GM18502 (cell line): ENCODE results near the gene RSPH1.
"Not testable (repeated sequence)": the region's sequence is repeated elsewhere in the genome, so short reads cannot be mapped to it uniquely, and the experiment has no call there.

ENCODE experiments used
- ATAC-seq: cut with Tn5 transposase; IDR thresholded peaks from one replicate; pipeline ENCODE4 v1.9.1; 2021; ENCODE audit warnings: mild to moderate bottlenecking; ENCODE audit not compliant: unreplicated experiment, poor library complexity

RSPH1 gene

GRCh38 chr21:42489991-42490390 lies 6.0 kb downstream of the RSPH1 start:
- no peak for ATAC-seq

- no peak for ATAC-seq
Observed at GRCh38 chr21:42489006-42489563, 6.9 kb downstream of the RSPH1 start.

- ATAC-seq = no peak
Observed at GRCh38 chr21:42486531-42486930, 9.5 kb downstream of the RSPH1 start.

GRCh38 chr21:42486072-42486471 lies 10.0 kb downstream of the RSPH1 start:
- no peak for ATAC-seq

- no peak for ATAC-seq
Observed at GRCh38 chr21:42484966-42485365, 11.1 kb downstream of the RSPH1 start.

GRCh38 chr21:42481169-42481568 lies 14.9 kb downstream of the RSPH1 start:
- no peak for ATAC-seq

GRCh38 chr21:42480736-42481135 lies 15.3 kb downstream of the RSPH1 start:
- ATAC-seq = no peak

- ATAC-seq = no peak
Observed at GRCh38 chr21:42479582-42479981, 16.4 kb downstream of the RSPH1 start.

- ATAC-seq = no peak
Observed at GRCh38 chr21:42478504-42478903, 17.5 kb downstream of the RSPH1 start.

GRCh38 chr21:42476388-42477331 lies 19.4 kb downstream of the RSPH1 start:
- ATAC-seq = no peak

- no peak for ATAC-seq
Observed at GRCh38 chr21:42475526-42476387, 20.3 kb downstream of the RSPH1 start.

- no peak for ATAC-seq
Observed at GRCh38 chr21:42475036-42475435, 21.0 kb downstream of the RSPH1 start.

- ATAC-seq = peak; percentile 69
Observed at GRCh38 chr21:42474043-42474831, 21.8 kb downstream of the RSPH1 start.

GRCh38 chr21:42473498-42474042 lies 22.5 kb downstream of the RSPH1 start:
- no peak for ATAC-seq

- no peak for ATAC-seq
Observed at GRCh38 chr21:42472521-42472920, 23.5 kb downstream of the RSPH1 start.

GRCh38 chr21:42471716-42472330 lies 24.2 kb downstream of the RSPH1 start:
- no peak for ATAC-seq

GRCh38 chr21:42471206-42471605 lies 24.8 kb downstream of the RSPH1 start:
- ATAC-seq = no peak

- not testable (repeated sequence) for ATAC-seq
Observed at GRCh38 chr21:42469726-42470125, 26.3 kb downstream of the RSPH1 start.

GRCh38 chr21:42469272-42469671 lies 26.8 kb downstream of the RSPH1 start:
- ATAC-seq = peak; percentile 49
